Measurements from ENCODE around the gene UVSSA.

- TF ChIP-seq CTCF (IDR thresholded peaks at IDR 0.05; ENCODE audit: low read depth, low read length) (no peak), EZH2phosphoT487 (IDR thresholded peaks at IDR 0.05; ENCODE audit: low read depth) (no peak)
Observed at GRCh38 chr4:1405636-1406393, 58.8 kb downstream of the UVSSA start.
